ENCODE results near the gene WNT11. TPM values are rescaled to one million over a fixed set of nuclear protein-coding genes. Genes with fewer than 3 reads are reported as not detected.

Gene WNT11
- total RNA-seq, 1 experiment from 2014 or later: 26.8 TPM

- Histone ChIP-seq H3K36me3 (no peaks in the 10 kb centered on the region), H3K4me3 (no peak overlapping the region), H3K27me3 (no peaks in the 10 kb centered on the region), H3K9me3 (replicated peaks) (no peaks in the 10 kb centered on the region), H3K4me1 (peaks cover 12% of the 10 kb centered on the region; the same call in 1 of the 2 replicates), H3K27ac (no peak overlapping the region)
- DNase-seq: no peak
These were observed 15.9 kb downstream of the WNT11 start for GRCh38 chr11:76190376-76190775.

GRCh38 chr11:76189682-76190081, 16.6 kb downstream of the WNT11 start:
- H3K4me1 ChIP-seq: peaks cover 17% of the 10 kb centered on the region
- H3K36me3 ChIP-seq: no peaks in the 10 kb centered on the region
- no peak overlapping the region for H3K27ac ChIP-seq
- H3K4me3 ChIP-seq: no peak overlapping the region
- no peak for DNase-seq
- no peaks in the 10 kb centered on the region for H3K9me3 ChIP-seq (replicated peaks)
- H3K27me3 ChIP-seq: no peaks in the 10 kb centered on the region

GRCh38 chr11:76188873-76189272, 17.4 kb downstream of the WNT11 start:
- Histone ChIP-seq H3K27ac (no peak overlapping the region), H3K4me3 (no peak overlapping the region), H3K27me3 (no peaks in the 10 kb centered on the region), H3K9me3 (replicated peaks) (no peaks in the 10 kb centered on the region), H3K36me3 (no peaks in the 10 kb centered on the region), H3K4me1 (peaks cover 22% of the 10 kb centered on the region)
- DNase-seq: no peak

GRCh38 chr11:76186776-76187279, 19.5 kb downstream of the WNT11 start:
- no peaks in the 10 kb centered on the region for H3K36me3 ChIP-seq
- H3K4me1 ChIP-seq: peaks cover 22% of the 10 kb centered on the region
- no peak overlapping the region for H3K4me3 ChIP-seq
- no peaks in the 10 kb centered on the region for H3K9me3 ChIP-seq (replicated peaks)
- H3K27ac ChIP-seq: no peak overlapping the region
- H3K27me3 ChIP-seq: no peaks in the 10 kb centered on the region
- no peak for DNase-seq

- no peaks in the 10 kb centered on the region for H3K36me3 ChIP-seq
- peak; percentile 65 to 73 for DNase-seq
- H3K27ac ChIP-seq: no peak overlapping the region
- H3K27me3 ChIP-seq: no peaks in the 10 kb centered on the region
- H3K4me1 ChIP-seq: peaks cover 22% of the 10 kb centered on the region
- H3K9me3 ChIP-seq (replicated peaks): no peaks in the 10 kb centered on the region
- no peak overlapping the region for H3K4me3 ChIP-seq
These were observed 20.3 kb downstream of the WNT11 start for GRCh38 chr11:76185931-76186401.

GRCh38 chr11:76185511-76185910, 20.8 kb downstream of the WNT11 start:
- H3K4me1 ChIP-seq: peaks cover 22% of the 10 kb centered on the region

GRCh38 chr11:76184551-76184993, 21.7 kb downstream of the WNT11 start:
- peaks cover 22% of the 10 kb centered on the region for H3K4me1 ChIP-seq
- no peaks in the 10 kb centered on the region for H3K36me3 ChIP-seq
- peak overlapping the region; percentile 14 for H3K27ac ChIP-seq
- no peaks in the 10 kb centered on the region for H3K27me3 ChIP-seq
- no peak overlapping the region for H3K4me3 ChIP-seq
- H3K9me3 ChIP-seq (replicated peaks): no peaks in the 10 kb centered on the region
- DNase-seq: peak; percentile 82 to 88

More at GRCh38 chr11:76185511-76185910, 20.8 kb downstream of the WNT11 start:
- H3K36me3 ChIP-seq: no peaks in the 10 kb centered on the region
- H3K9me3 ChIP-seq (replicated peaks): no peaks in the 10 kb centered on the region
- no peaks in the 10 kb centered on the region for H3K27me3 ChIP-seq
- no peak overlapping the region for H3K27ac ChIP-seq
- DNase-seq: no peak
- H3K4me3 ChIP-seq: no peak overlapping the region

- H3K4me1 ChIP-seq: peaks cover 14% of the 10 kb centered on the region
- H3K4me3 ChIP-seq: no peak overlapping the region
- H3K36me3 ChIP-seq: no peaks in the 10 kb centered on the region
- DNase-seq: no peak
- H3K27ac ChIP-seq: no peak overlapping the region
- no peaks in the 10 kb centered on the region for H3K9me3 ChIP-seq (replicated peaks)
- no peaks in the 10 kb centered on the region for H3K27me3 ChIP-seq
These were observed 24.9 kb downstream of the WNT11 start for GRCh38 chr11:76181371-76181770.

- DNase-seq: no peak
- no peak overlapping the region for H3K27ac ChIP-seq
- H3K4me1 ChIP-seq: peaks cover under 1% of the 10 kb centered on the region; the same call in 1 of the 2 replicates
- H3K36me3 ChIP-seq: no peaks in the 10 kb centered on the region
- H3K9me3 ChIP-seq (replicated peaks): no peaks in the 10 kb centered on the region
- H3K27me3 ChIP-seq: no peaks in the 10 kb centered on the region
- H3K4me3 ChIP-seq: no peak overlapping the region
These were observed 27.2 kb downstream of the WNT11 start for GRCh38 chr11:76179147-76179546.

- no peaks in the 10 kb centered on the region for H3K27me3 ChIP-seq
- H3K4me1 ChIP-seq: no peaks in the 10 kb centered on the region
- DNase-seq: no peak
- no peaks in the 10 kb centered on the region for H3K36me3 ChIP-seq
- no peaks in the 10 kb centered on the region for H3K9me3 ChIP-seq (replicated peaks)
- no peak overlapping the region for H3K4me3 ChIP-seq
- no peak overlapping the region for H3K27ac ChIP-seq
These were observed 29.0 kb downstream of the WNT11 start for GRCh38 chr11:76177250-76177686.

GRCh38 chr11:76176463-76176862, 29.8 kb downstream of the WNT11 start:
- no peak overlapping the region for H3K4me3 ChIP-seq
- no peak overlapping the region for H3K27ac ChIP-seq
- H3K9me3 ChIP-seq (replicated peaks): no peaks in the 10 kb centered on the region
- H3K36me3 ChIP-seq: no peaks in the 10 kb centered on the region
- no peaks in the 10 kb centered on the region for H3K27me3 ChIP-seq
- no peaks in the 10 kb centered on the region for H3K4me1 ChIP-seq
- DNase-seq: no peak

- no peaks in the 10 kb centered on the region for H3K4me1 ChIP-seq
- no peaks in the 10 kb centered on the region for H3K9me3 ChIP-seq (replicated peaks)
- no peak for DNase-seq
- H3K36me3 ChIP-seq: no peaks in the 10 kb centered on the region
- H3K27ac ChIP-seq: no peak overlapping the region
- H3K27me3 ChIP-seq: no peaks in the 10 kb centered on the region
- H3K4me3 ChIP-seq: no peak overlapping the region
These were observed 30.5 kb downstream of the WNT11 start for GRCh38 chr11:76175783-76176182.

- Histone ChIP-seq H3K27ac (no peak overlapping the region), H3K4me3 (no peak overlapping the region), H3K9me3 (replicated peaks) (no peaks in the 10 kb centered on the region), H3K27me3 (no peaks in the 10 kb centered on the region; the same call in 1 of the 2 replicates), H3K4me1 (peaks cover 3% of the 10 kb centered on the region; the same call in 1 of the 2 replicates), H3K36me3 (no peaks in the 10 kb centered on the region)
- no peak for DNase-seq
These were observed 32.0 kb downstream of the WNT11 start for GRCh38 chr11:76174330-76174729.

GRCh38 chr11:76173663-76174062, 32.6 kb downstream of the WNT11 start:
- Histone ChIP-seq H3K27ac (no peak overlapping the region), H3K4me3 (no peak overlapping the region), H3K4me1 (peaks cover 3% of the 10 kb centered on the region; the same call in 1 of the 2 replicates), H3K27me3 (no peaks in the 10 kb centered on the region; the same call in none of the 2 replicates), H3K36me3 (no peaks in the 10 kb centered on the region), H3K9me3 (replicated peaks) (no peaks in the 10 kb centered on the region)
- no peak for DNase-seq

- no peak overlapping the region for H3K4me3 ChIP-seq
- H3K4me1 ChIP-seq: peaks cover 4% of the 10 kb centered on the region; the same call in 1 of the 2 replicates
- H3K36me3 ChIP-seq: no peaks in the 10 kb centered on the region
- H3K9me3 ChIP-seq (replicated peaks): no peaks in the 10 kb centered on the region
- DNase-seq: no peak
- H3K27ac ChIP-seq: no peak overlapping the region
- no peaks in the 10 kb centered on the region; the same call in none of the 2 replicates for H3K27me3 ChIP-seq
These were observed 33.7 kb downstream of the WNT11 start for GRCh38 chr11:76172583-76172982.

GRCh38 chr11:76170468-76170867, 35.8 kb downstream of the WNT11 start:
- no peak for DNase-seq
- H3K9me3 ChIP-seq (replicated peaks): no peaks in the 10 kb centered on the region
- no peaks in the 10 kb centered on the region; the same call in none of the 2 replicates for H3K27me3 ChIP-seq
- H3K4me3 ChIP-seq: no peak overlapping the region
- H3K27ac ChIP-seq: no peak overlapping the region
- no peaks in the 10 kb centered on the region for H3K36me3 ChIP-seq
- H3K4me1 ChIP-seq: peaks cover 8% of the 10 kb centered on the region; the same call in 1 of the 2 replicates

Data from SJCRH30 (cell line).